ENCODE data around the gene ABTB1. TPM values are rescaled to one million over a fixed set of nuclear protein-coding genes. Genes with fewer than 3 reads are reported as not detected.

The ABTB1 gene
- total and polyA plus RNA-seq, 2 experiments from 2014 or later, result 3.7 to 5.7 TPM

- H3F3A ChIP-seq (replicated peaks; ENCODE audit: low read depth), result no peaks in the 10 kb centered on the region
- Mint-ChIP-seq H3K36me3 (ENCODE audit: low read depth) (peaks cover 28% of the 10 kb centered on the region), H3K27ac (no peak overlapping the region), H3K27me3 (ENCODE audit: insufficient read depth, low read depth, poor library complexity) (no peaks in the 10 kb centered on the region), H3K4me3 (no peak overlapping the region), H3K4me1 (no peaks in the 10 kb centered on the region; the same call in 2 of the 3 replicates), H3K9me3 (no peaks in the 10 kb centered on the region)
- H3K9me2 ChIP-seq (ENCODE audit: insufficient read depth), result no peaks in the 10 kb centered on the region
- TF ChIP-seq CREB1 (CRISPR knock-in tag; IDR thresholded peaks at IDR 0.05; ENCODE audit: low read depth) (no peak), STAT1 (IDR thresholded peaks at IDR 0.05; ENCODE audit: unreplicated experiment) (no peak)
- H3K4me2 ChIP-seq, result no peak overlapping the region
- no peaks in the 10 kb centered on the region for H3K79me2 ChIP-seq (replicated peaks; ENCODE audit: insufficient read depth)
- peaks cover 5% of the 10 kb centered on the region; the same call in 1 of the 2 replicates for H3K36me3 ChIP-seq (ENCODE audit: insufficient read depth)
- H4K20me1 ChIP-seq (replicated peaks; ENCODE audit: insufficient read depth), result peaks cover 6% of the 10 kb centered on the region; the same call in 1 of the 2 replicates
- H2AFZ ChIP-seq, result no peak overlapping the region
- H3K4me3 ChIP-seq, result no peak overlapping the region
- ATAC-seq (no peak), DNase-seq (ENCODE audit: low spot score) (no peak)
- H3K27ac ChIP-seq (ENCODE audit: low read depth), result no peak overlapping the region
- no peaks in the 10 kb centered on the region for H3K4me1 ChIP-seq (ENCODE audit: insufficient read depth)
- no peaks in the 10 kb centered on the region for H3K27me3 ChIP-seq (ENCODE audit: insufficient read depth)
Observed at GRCh38 chr3:127662001-127662469, 10.7 kb upstream of the ABTB1 start.

- Histone ChIP-seq H3K4me2 (no peak overlapping the region), H4K20me1 (replicated peaks; ENCODE audit: insufficient read depth) (peaks cover 6% of the 10 kb centered on the region; the same call in 1 of the 2 replicates), H3K9me2 (ENCODE audit: insufficient read depth) (no peaks in the 10 kb centered on the region), H2AFZ (no peak overlapping the region), H3K27ac (ENCODE audit: low read depth) (no peak overlapping the region), H3F3A (replicated peaks; ENCODE audit: low read depth) (no peaks in the 10 kb centered on the region), H3K27me3 (ENCODE audit: insufficient read depth) (no peaks in the 10 kb centered on the region), H3K4me1 (ENCODE audit: insufficient read depth) (no peaks in the 10 kb centered on the region), H3K79me2 (replicated peaks; ENCODE audit: insufficient read depth) (no peaks in the 10 kb centered on the region), H3K4me3 (no peak overlapping the region), H3K36me3 (ENCODE audit: insufficient read depth) (peaks cover 5% of the 10 kb centered on the region; the same call in 1 of the 2 replicates)
- Mint-ChIP-seq H3K4me1 (no peaks in the 10 kb centered on the region; the same call in 2 of the 3 replicates), H3K9me3 (no peaks in the 10 kb centered on the region), H3K36me3 (ENCODE audit: low read depth) (peaks cover 29% of the 10 kb centered on the region), H3K27ac (no peak overlapping the region), H3K27me3 (ENCODE audit: insufficient read depth, low read depth, poor library complexity) (no peaks in the 10 kb centered on the region), H3K4me3 (no peak overlapping the region)
- DNase-seq (ENCODE audit: low spot score) (no peak), ATAC-seq (no peak)
- TF ChIP-seq CREB1 (CRISPR knock-in tag; IDR thresholded peaks at IDR 0.05; ENCODE audit: low read depth) (no peak), REST (IDR thresholded peaks at IDR 0.05; ENCODE audit: unreplicated experiment) (no peak), ZNF462 (CRISPR knock-in tag; IDR thresholded peaks at IDR 0.05) (no peak), ZNF114 (CRISPR knock-in tag; IDR thresholded peaks at IDR 0.05) (no peak)
Observed at GRCh38 chr3:127663151-127663550, 9.6 kb upstream of the ABTB1 start.
